NCI-H1417 (cell line): ENCODE results near the gene RSAD2.
"Not testable (repeated sequence)": the region's sequence is repeated elsewhere in the genome, so short reads cannot be mapped to it uniquely, and the experiment has no call there.

ENCODE experiments used
- DNase-seq, 3 experiments: peaks; one replicate each; lab custom pipeline; 2025; lab: John Stamatoyannopoulos, UW

RSAD2 gene

GRCh38 chr2:6864231-6864754 lies 13.3 kb upstream of the RSAD2 start:
- DNase-seq = no peak

GRCh38 chr2:6864923-6865345 lies 12.6 kb upstream of the RSAD2 start:
- DNase-seq = no peak

GRCh38 chr2:6865346-6866274 lies 12.0 kb upstream of the RSAD2 start, which contains the start of gene CMPK2:
Gene CMPK2, minus strand, starts transcription at chr2:6865907. Its CDS starts 211 bp downstream, at chr2:6865696.
- peak; percentile 81 to 95 (median 90) for DNase-seq

GRCh38 chr2:6866275-6866671 lies 11.3 kb upstream of the RSAD2 start:
- DNase-seq = peak; percentile 76 to 91 (median 89)

GRCh38 chr2:6866982-6867381 lies 10.6 kb upstream of the RSAD2 start:
- DNase-seq = no peak

GRCh38 chr2:6872394-6872793 lies 5.2 kb upstream of the RSAD2 start:
- no peak for DNase-seq

- DNase-seq = no peak
These were observed 3.5 kb upstream of the RSAD2 start for GRCh38 chr2:6874032-6874431.

- no peak for DNase-seq
These were observed 1.3 kb upstream of the RSAD2 start for GRCh38 chr2:6876309-6876708.

GRCh38 chr2:6878549-6878948 lies 972 bp downstream of the RSAD2 start:
- DNase-seq = no peak

GRCh38 chr2:6879011-6879410 lies 1.4 kb downstream of the RSAD2 start:
- no peak for DNase-seq

GRCh38 chr2:6880200-6880733 lies 2.7 kb downstream of the RSAD2 start:
- peak in 1 of 3 experiments; percentile 24 for DNase-seq

- DNase-seq = peak in 2 of 3 experiments; percentile 27 to 79
These were observed 3.5 kb downstream of the RSAD2 start for GRCh38 chr2:6881046-6881445.

GRCh38 chr2:6881516-6881915 lies 3.9 kb downstream of the RSAD2 start:
- DNase-seq = no peak

- peak in 1 of 3 experiments; percentile 52 for DNase-seq
These were observed 6.0 kb downstream of the RSAD2 start for GRCh38 chr2:6883448-6884122.

- DNase-seq = no peak
These were observed 8.0 kb downstream of the RSAD2 start for GRCh38 chr2:6885551-6885950.

GRCh38 chr2:6885968-6886367 lies 8.4 kb downstream of the RSAD2 start:
- DNase-seq = no peak

- DNase-seq = no peak
These were observed 10.2 kb downstream of the RSAD2 start for GRCh38 chr2:6887751-6888192.

GRCh38 chr2:6888724-6889123 lies 11.1 kb downstream of the RSAD2 start:
- no peak for DNase-seq

GRCh38 chr2:6893876-6894482 lies 16.4 kb downstream of the RSAD2 start:
- DNase-seq = no peak

- DNase-seq = peak in 2 of 3 experiments; percentile 68 to 70
These were observed 19.6 kb downstream of the RSAD2 start for GRCh38 chr2:6896930-6897759.

- not testable (repeated sequence) for DNase-seq
These were observed 25.0 kb downstream of the RSAD2 start for GRCh38 chr2:6902581-6902980.
